HepG2 (cell line): ENCODE results near the gene ITK. TPM values are rescaled to one million over a fixed set of nuclear protein-coding genes. Genes with fewer than 3 reads are reported as not detected.

Experiments used
- ATAC-seq: fragments of 200-7000 bp; cut with Tn5 transposase; 3 replicates; pipeline ENCODE4 v1.9.1; 2020; ENCODE audit warnings: mild to moderate bottlenecking, moderate library complexity
- BruUV-seq: library from RNA; stranded (reverse); fragments of 400-500 nt; replicated peaks from 2 replicates; lab custom pipeline; 2021; lab: Mats Ljungman, UMichigan
- CTCF ChIA-PET: fragments of 300-600 bp; formaldehyde crosslinking; extraction: SDS; loops from one replicate; lab custom pipeline; 2021; ENCODE audit warnings: low total read pairs, inconsistent platforms, low intra/inter-chr PET ratio; lab: Yijun Ruan, JAX
- POLR2A ChIA-PET: fragments of 350-600 bp; sonication (Branson Sonifier 250); formaldehyde crosslinking; loops from one replicate; lab custom pipeline; 2020; ENCODE audit warnings: antibody characterized with exemption, inconsistent platforms; lab: Yijun Ruan, JAX
- DNase-seq: peaks from one replicate; pipeline ENCODE4 v3.0.0-alpha.2; 2015; ENCODE audit warnings: low spot score
- FAIRE-seq: peaks from 3 replicates; lab custom pipeline; 2011; peaks lifted over from hg19 to GRCh38; lab: Jason Lieb, UNC
- H2AFZ ChIP-seq: one replicate; pipeline ENCODE4 v1.6.1; 2011; ENCODE audit warnings: low read length, inconsistent platforms
- H3K27ac ChIP-seq: fragments of 300-600 bp; 3 replicates; pipeline ENCODE4 v1.8.0; 2011; ENCODE audit warnings: mixed run types, mild to moderate bottlenecking, mixed read lengths, low read length, inconsistent platforms; ENCODE audit not compliant: insufficient read depth; ENCODE audit errors: extremely low read length
- H3K27me3 ChIP-seq, 2 experiments: fragments of 200-600 bp in 1 of 2; 2 replicates in 1 of 2; 3 replicates in 1 of 2; pipeline versions ENCODE4 v1.6.0 to v1.8.0; 2011; ENCODE audit warnings: low read length in 2 of 2, mild to moderate bottlenecking in 2 of 2, moderate library complexity in 2 of 2, inconsistent platforms in 1 of 2; ENCODE audit not compliant: insufficient read depth in 2 of 2, control insufficient read depth in 1 of 2
- H3K36me3 ChIP-seq, 2 experiments: fragments of 200-600 bp in 1 of 2; replicated peaks in 1 of 2; 2 replicates in 1 of 2; 3 replicates in 1 of 2; pipeline versions ENCODE4 v1.5.1 to v1.8.0; 2011; ENCODE audit warnings: low read length in 2 of 2, inconsistent platforms in 1 of 2; ENCODE audit not compliant: insufficient read depth in 2 of 2, control insufficient read depth in 1 of 2
- H3K4me1 ChIP-seq: 2 replicates; pipeline ENCODE4 v1.5.1; 2012; ENCODE audit warnings: low read length, inconsistent platforms; ENCODE audit not compliant: insufficient read depth
- H3K4me2 ChIP-seq: 2 replicates; pipeline ENCODE4 v1.6.0; 2011; ENCODE audit warnings: low read depth, low read length, inconsistent platforms
- H3K4me3 ChIP-seq, 3 experiments: fragments of 200-600 bp in 1 of 3; sonication (generic), shearing (Covaris generic) in 1 of 3; replicated peaks in 1 of 3; 2 replicates each; pipeline ENCODE4 v1.5.1; 2011 to 2016; ENCODE audit warnings: low read length in 3 of 3, inconsistent platforms in 2 of 3, low read depth in 2 of 3, mild to moderate bottlenecking in 2 of 3, control low read depth in 1 of 3, mixed read lengths in 1 of 3; ENCODE audit not compliant: insufficient read depth in 1 of 3
- H3K79me2 ChIP-seq: one replicate; pipeline ENCODE4 v1.6.1; 2011; ENCODE audit warnings: low read length, inconsistent platforms; ENCODE audit not compliant: insufficient read depth
- H3K9ac ChIP-seq: 2 replicates; pipeline ENCODE4 v1.6.0; 2011; ENCODE audit warnings: mild to moderate bottlenecking, low read depth, low read length, inconsistent platforms; ENCODE audit not compliant: insufficient read depth
- H3K9me3 ChIP-seq: 2 replicates; pipeline ENCODE4 v1.5.1; 2012; ENCODE audit warnings: mild to moderate bottlenecking, low read length
- H4K20me1 ChIP-seq: 2 replicates; pipeline ENCODE4 v1.6.0; 2011; ENCODE audit warnings: inconsistent platforms, mild to moderate bottlenecking, low read length, moderate library complexity; ENCODE audit not compliant: insufficient read depth
- CERS6 ChIP-seq: sonication (generic); formaldehyde crosslinking; IDR thresholded peaks from 2 replicates; pipeline ENCODE4 v1.5.0; 2020; ENCODE audit warnings: missing genetic modification reagents
- CREB1 ChIP-seq, 2 experiments: fragments of 450-650 bp in 1 of 2; IDR thresholded peaks; 2 replicates each; pipeline ENCODE4 v1.6.1; 2016 to 2017; ENCODE audit warnings: control low read depth in 1 of 2, mild to moderate bottlenecking in 1 of 2, missing compliant biosample characterization in 1 of 2, missing genetic modification characterization in 1 of 2
- MLX ChIP-seq: IDR thresholded peaks from 2 replicates; pipeline ENCODE4 v1.6.1; 2016
- ONECUT2 ChIP-seq: sonication (generic); formaldehyde crosslinking; IDR thresholded peaks from 2 replicates; pipeline ENCODE4 v1.4.0; 2020; ENCODE audit warnings: missing genetic modification reagents
- ZFP82 ChIP-seq: sonication (generic); formaldehyde crosslinking; IDR thresholded peaks from 2 replicates; pipeline ENCODE4 v1.5.1; 2020; ENCODE audit warnings: mild to moderate bottlenecking, missing genetic modification reagents, borderline replicate concordance
- ZNF18 ChIP-seq: sonication (generic); formaldehyde crosslinking; IDR thresholded peaks from 2 replicates; pipeline ENCODE4 v1.8.0; 2022; ENCODE audit warnings: mild to moderate bottlenecking, missing genetic modification reagents; ENCODE audit not compliant: insufficient replicate concordance
- ZNF629 ChIP-seq: sonication (generic); formaldehyde crosslinking; conservative IDR thresholded peaks from 2 replicates; pipeline ENCODE4 v1.5.0; 2020; ENCODE audit warnings: missing genetic modification reagents
- ZNF713 ChIP-seq: sonication (generic); formaldehyde crosslinking; IDR thresholded peaks from 2 replicates; pipeline ENCODE4 v1.4.0; 2020; ENCODE audit warnings: mild to moderate bottlenecking, missing genetic modification reagents
- WGBS: methylation state at CpG from one replicate; pipeline ENCODE4 v1.1.6; 2017; ENCODE audit warnings: low lambda C conversion rate; 5-methylcytosine and 5-hydroxymethylcytosine counted together
- in situ Hi-C: cut with HindIII; loops from 2 replicates; pipeline ENCODE4 v1.10.0; 2017; ENCODE audit warnings: low pct_unique_long_range_greater_than_20kb; ENCODE audit not compliant: extremely low pct_ligation_motif_present
- intact Hi-C: fragments of 100-400 bp; cut with micrococcal nuclease; formaldehyde crosslinking; loops from one replicate; pipeline ENCODE4 v1.10.0; 2022; ENCODE audit not compliant: unreplicated experiment
- polyA plus RNA-seq, 8 experiments: library from polyadenylated mRNA; depleted of rRNA in 3 of 8; stranded (reverse) in 7 of 8; unstranded in 1 of 8; fragments of >200 nt; fragmentation: Illumina TruSeq in 4 of 8; extraction: Trizol in 4 of 8; gene quantifications; 2 replicates each; pipeline versions ENCODE4 v1.2.1 to v1.2.3, GENCODE V29; 2011 to 2016; ENCODE audit warnings: low read depth in 4 of 8, missing spikeins in 1 of 8, mixed read lengths in 1 of 8; ENCODE audit not compliant: insufficient read depth in 1 of 8
- total RNA-seq, 5 experiments: library from RNA; depleted of rRNA; stranded (reverse); fragments of >200 nt; fragmentation: Illumina TruSeq; extraction: Trizol; gene quantifications; 2 replicates each; pipeline ENCODE4 v1.2.3, GENCODE V29; 2016; ENCODE audit warnings: low read depth in 1 of 5
- TF ChIP-seq, protein P1 (sequence below): sonication (generic); formaldehyde crosslinking; IDR thresholded peaks from 2 replicates; pipeline ENCODE4 v1.4.0; 2020; ENCODE audit warnings: low read depth, missing genetic modification reagents
- TF ChIP-seq, protein P2 (sequence below): sonication (generic); formaldehyde crosslinking; IDR thresholded peaks from 2 replicates; pipeline ENCODE4 v1.4.0; 2020; ENCODE audit warnings: missing genetic modification reagents, mild to moderate bottlenecking, borderline replicate concordance

Gene ITK
- total and polyA plus RNA-seq, 2 of the 13 experiments (the other 11 are each of a cell fraction or from before 2014, with no cell fraction given): 0.01 TPM; not detected in 1

DNA sequence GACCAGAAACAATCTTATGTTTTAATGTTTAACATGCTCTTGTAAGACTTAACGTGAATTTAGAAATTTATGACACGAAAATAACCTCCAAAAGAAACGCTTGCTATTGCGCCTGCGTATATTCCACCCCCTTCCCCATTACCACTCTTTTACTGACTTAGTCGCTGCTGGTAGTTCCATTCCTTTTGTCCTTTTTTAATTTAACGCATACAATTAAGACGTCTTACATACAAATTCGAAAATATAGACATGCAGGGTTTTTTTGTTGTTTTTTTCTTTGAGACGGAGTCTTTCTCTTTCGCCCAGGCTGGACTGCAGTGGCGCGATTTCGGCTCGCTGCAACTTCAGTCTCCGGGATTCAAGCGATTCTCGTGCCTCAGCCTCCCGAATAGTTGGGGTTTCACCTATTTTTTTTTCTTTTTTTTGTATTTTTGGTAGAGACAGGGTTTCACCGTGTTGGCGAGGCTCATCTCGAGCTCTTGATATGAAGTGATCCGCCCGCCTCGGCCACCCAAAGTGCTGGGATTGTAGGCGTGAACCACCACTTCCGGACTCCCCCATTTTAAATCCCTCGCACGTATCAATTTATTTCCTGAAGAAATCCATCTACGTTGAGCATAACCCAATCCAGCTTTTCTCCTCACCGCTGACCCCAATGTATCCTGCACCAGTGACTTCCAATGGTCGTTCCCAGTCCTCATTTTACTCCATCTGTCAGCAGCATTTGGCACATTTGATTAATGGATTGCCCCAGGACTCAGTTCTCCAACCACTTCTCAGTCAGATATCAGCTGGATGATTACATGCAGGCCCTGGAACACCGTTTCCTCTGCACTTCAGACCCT is 37.3 kb upstream of the ITK start:
- peaks cover 0 to 14% of the 10 kb centered on the region in 2 experiments; a peak in 2 of 5 replicates for H3K36me3 ChIP-seq
- H3K4me3 ChIP-seq: peak overlapping the region; percentile 48 to 99 (median 99)
- peaks cover 10% of the 10 kb centered on the region for H3K4me1 ChIP-seq
- CTCF ChIA-PET: no interaction called here
- H3K27ac ChIP-seq: peak overlapping the region; percentile 93
- in situ Hi-C loops (loop anchor here (10.0 to 25.0 kb wide), 4 partner anchors 171 to 1206 kb away; no protein-coding TSS in a partner anchor), intact Hi-C loops (loop anchor here (5.0 kb wide), 1 partner anchor 86 kb away; the partner anchor contains the start of gene HAVCR1)
- TSS peak; percentile 94 for BruUV-seq
- no peak for DNase-seq
- H3K27me3 ChIP-seq: no peaks in the 10 kb centered on the region
- no peaks in the 10 kb centered on the region for H4K20me1 ChIP-seq
- peak overlapping the region; percentile 87 for H2AFZ ChIP-seq
- 49% methylated on average over 33 of the region's 33 CpGs for WGBS
- no peak for FAIRE-seq
- ATAC-seq: peak; percentile 39
- peak overlapping the region; percentile 97 for H3K9ac ChIP-seq
- no peaks in the 10 kb centered on the region for H3K9me3 ChIP-seq
- H3K4me2 ChIP-seq: peak overlapping the region; percentile 65
- H3K79me2 ChIP-seq: peaks cover 13% of the 10 kb centered on the region
- POLR2A ChIA-PET: interaction anchor here (0.6 to 2.3 kb wide), 11 partner anchors 10 to 450 kb away, joined by 3 to 14 read pairs (median 4); partner anchors contain the start of gene HAVCR1
- no peak for TF ChIP-seq ZNF713
- TF ChIP-seq, protein P1, sequence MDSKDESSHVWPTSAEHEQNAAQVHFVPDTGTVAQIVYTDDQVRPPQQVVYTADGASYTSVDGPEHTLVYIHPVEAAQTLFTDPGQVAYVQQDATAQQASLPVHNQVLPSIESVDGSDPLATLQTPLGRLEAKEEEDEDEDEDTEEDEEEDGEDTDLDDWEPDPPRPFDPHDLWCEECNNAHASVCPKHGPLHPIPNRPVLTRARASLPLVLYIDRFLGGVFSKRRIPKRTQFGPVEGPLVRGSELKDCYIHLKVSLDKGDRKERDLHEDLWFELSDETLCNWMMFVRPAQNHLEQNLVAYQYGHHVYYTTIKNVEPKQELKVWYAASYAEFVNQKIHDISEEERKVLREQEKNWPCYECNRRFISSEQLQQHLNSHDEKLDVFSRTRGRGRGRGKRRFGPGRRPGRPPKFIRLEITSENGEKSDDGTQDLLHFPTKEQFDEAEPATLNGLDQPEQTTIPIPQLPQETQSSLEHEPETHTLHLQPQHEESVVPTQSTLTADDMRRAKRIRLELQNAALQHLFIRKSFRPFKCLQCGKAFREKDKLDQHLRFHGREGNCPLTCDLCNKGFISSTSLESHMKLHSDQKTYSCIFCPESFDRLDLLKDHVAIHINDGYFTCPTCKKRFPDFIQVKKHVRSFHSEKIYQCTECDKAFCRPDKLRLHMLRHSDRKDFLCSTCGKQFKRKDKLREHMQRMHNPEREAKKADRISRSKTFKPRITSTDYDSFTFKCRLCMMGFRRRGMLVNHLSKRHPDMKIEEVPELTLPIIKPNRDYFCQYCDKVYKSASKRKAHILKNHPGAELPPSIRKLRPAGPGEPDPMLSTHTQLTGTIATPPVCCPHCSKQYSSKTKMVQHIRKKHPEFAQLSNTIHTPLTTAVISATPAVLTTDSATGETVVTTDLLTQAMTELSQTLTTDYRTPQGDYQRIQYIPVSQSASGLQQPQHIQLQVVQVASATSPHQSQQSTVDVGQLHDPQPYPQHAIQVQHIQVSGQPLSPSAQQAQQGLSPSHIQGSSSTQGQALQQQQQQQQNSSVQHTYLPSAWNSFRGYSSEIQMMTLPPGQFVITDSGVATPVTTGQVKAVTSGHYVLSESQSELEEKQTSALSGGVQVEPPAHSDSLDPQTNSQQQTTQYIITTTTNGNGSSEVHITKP (CRISPR knock-in tag): 0 out of 2 replicates have a peak, but pooled peaks have one; percentile 20
- no peak for TF ChIP-seq CERS6
- TF ChIP-seq, protein P2, sequence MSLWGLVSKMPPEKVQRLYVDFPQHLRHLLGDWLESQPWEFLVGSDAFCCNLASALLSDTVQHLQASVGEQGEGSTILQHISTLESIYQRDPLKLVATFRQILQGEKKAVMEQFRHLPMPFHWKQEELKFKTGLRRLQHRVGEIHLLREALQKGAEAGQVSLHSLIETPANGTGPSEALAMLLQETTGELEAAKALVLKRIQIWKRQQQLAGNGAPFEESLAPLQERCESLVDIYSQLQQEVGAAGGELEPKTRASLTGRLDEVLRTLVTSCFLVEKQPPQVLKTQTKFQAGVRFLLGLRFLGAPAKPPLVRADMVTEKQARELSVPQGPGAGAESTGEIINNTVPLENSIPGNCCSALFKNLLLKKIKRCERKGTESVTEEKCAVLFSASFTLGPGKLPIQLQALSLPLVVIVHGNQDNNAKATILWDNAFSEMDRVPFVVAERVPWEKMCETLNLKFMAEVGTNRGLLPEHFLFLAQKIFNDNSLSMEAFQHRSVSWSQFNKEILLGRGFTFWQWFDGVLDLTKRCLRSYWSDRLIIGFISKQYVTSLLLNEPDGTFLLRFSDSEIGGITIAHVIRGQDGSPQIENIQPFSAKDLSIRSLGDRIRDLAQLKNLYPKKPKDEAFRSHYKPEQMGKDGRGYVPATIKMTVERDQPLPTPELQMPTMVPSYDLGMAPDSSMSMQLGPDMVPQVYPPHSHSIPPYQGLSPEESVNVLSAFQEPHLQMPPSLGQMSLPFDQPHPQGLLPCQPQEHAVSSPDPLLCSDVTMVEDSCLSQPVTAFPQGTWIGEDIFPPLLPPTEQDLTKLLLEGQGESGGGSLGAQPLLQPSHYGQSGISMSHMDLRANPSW (CRISPR knock-in tag): 0 out of 2 replicates have a peak, but pooled peaks have one; percentile 24
- TF ChIP-seq ZFP82: 0 out of 2 replicates have a peak, but pooled peaks have one; percentile 39
- TF ChIP-seq MLX (CRISPR knock-in tag): no peak
- TF ChIP-seq ZNF629: no peak
- no peak for TF ChIP-seq ONECUT2 (CRISPR knock-in tag)
- TF ChIP-seq ZNF18 (CRISPR knock-in tag): peak; percentile 47
- TF ChIP-seq CREB1 (IDR thresholded peaks at IDR 0.05): no peak
- TF ChIP-seq CREB1 (CRISPR knock-in tag; IDR thresholded peaks at IDR 0.05): peak; percentile 3; the same call in 1 of the 2 replicates
